ENCODE data around the gene FBXW2.

FBXW2 gene

DNA sequence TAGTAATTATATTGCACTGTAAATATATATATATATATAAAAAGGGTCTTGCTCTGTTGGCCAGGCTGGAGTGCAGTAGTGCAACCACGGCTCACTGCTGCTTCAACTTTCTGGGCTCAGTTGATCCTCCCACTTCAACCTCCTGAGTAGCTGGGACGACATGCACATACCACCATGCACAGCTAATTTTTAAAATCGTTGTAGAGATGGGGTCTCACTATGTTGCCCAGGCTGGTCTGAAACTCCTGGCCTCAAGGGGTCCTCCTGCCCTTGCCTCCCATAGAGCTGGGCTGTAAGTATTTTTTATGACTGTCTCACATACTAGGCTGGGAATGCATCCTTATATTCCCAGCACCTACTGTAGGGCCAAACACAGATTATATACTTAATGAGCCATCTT is 37.6 kb upstream of the FBXW2 start:
- DNase-seq (ENCODE audit: low read depth): no peak
- TF ChIP-seq, protein P1, sequence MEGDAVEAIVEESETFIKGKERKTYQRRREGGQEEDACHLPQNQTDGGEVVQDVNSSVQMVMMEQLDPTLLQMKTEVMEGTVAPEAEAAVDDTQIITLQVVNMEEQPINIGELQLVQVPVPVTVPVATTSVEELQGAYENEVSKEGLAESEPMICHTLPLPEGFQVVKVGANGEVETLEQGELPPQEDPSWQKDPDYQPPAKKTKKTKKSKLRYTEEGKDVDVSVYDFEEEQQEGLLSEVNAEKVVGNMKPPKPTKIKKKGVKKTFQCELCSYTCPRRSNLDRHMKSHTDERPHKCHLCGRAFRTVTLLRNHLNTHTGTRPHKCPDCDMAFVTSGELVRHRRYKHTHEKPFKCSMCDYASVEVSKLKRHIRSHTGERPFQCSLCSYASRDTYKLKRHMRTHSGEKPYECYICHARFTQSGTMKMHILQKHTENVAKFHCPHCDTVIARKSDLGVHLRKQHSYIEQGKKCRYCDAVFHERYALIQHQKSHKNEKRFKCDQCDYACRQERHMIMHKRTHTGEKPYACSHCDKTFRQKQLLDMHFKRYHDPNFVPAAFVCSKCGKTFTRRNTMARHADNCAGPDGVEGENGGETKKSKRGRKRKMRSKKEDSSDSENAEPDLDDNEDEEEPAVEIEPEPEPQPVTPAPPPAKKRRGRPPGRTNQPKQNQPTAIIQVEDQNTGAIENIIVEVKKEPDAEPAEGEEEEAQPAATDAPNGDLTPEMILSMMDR (IDR thresholded peaks at IDR 0.05; ENCODE audit: control insufficient read depth, insufficient read depth, low read depth, low read length, missing control alignments): no peak

DNA sequence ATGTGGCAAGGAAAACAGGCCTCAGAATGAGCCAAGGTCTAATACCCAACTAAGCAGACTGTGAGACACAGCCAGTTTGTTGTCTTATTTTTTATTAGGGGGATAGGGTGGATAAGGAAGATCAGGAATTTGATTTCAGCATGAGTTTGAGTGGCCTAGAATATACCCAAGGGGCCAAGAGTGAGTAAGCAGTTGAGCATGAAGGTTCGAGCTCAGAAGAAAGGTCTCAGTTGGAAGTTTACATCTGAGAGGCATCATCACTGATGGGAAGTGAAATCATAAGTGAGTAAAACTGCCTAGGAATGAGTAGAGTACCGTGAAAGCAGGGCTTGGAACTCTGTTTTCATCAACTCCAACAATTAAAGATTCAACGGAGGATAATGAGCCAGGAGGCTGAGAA is 36.9 kb upstream of the FBXW2 start:
- H3K4me3 ChIP-seq (ENCODE audit: control insufficient read depth, low read depth, low read length): no peak overlapping the region
- peak; percentile 3 for DNase-seq (ENCODE audit: low read depth)
- TF ChIP-seq, protein P1 (IDR thresholded peaks at IDR 0.05; ENCODE audit: control insufficient read depth, insufficient read depth, low read depth, low read length, missing control alignments): no peak

More for the DNA sequence above, 37.6 kb upstream of the FBXW2 start:
- no peak overlapping the region for H3K4me3 ChIP-seq (ENCODE audit: control insufficient read depth, low read depth, low read length)

DNA sequence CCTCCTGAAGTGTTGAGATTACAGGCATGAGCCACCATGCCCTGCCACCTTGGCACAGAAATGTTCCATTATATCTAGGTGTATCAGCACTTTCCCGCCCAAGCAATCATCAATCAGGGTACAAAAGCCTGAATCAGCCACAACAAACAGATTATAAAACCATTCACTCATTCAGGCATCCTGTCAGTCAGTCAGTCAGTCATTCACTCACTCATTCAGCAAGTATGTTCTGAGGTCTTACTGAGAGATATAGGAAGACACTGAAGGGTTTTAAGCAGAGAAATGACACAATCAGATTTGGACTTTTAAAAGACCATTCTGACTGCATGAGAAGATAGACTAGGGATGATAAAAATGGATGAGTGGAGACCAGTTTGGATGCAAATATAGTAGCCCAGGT is 36.4 kb upstream of the FBXW2 start:
- no peak for DNase-seq (ENCODE audit: low read depth)
- no peak overlapping the region for H3K4me3 ChIP-seq (ENCODE audit: control insufficient read depth, low read depth, low read length)
- TF ChIP-seq, protein P1 (IDR thresholded peaks at IDR 0.05; ENCODE audit: control insufficient read depth, insufficient read depth, low read depth, low read length, missing control alignments): no peak

DNA sequence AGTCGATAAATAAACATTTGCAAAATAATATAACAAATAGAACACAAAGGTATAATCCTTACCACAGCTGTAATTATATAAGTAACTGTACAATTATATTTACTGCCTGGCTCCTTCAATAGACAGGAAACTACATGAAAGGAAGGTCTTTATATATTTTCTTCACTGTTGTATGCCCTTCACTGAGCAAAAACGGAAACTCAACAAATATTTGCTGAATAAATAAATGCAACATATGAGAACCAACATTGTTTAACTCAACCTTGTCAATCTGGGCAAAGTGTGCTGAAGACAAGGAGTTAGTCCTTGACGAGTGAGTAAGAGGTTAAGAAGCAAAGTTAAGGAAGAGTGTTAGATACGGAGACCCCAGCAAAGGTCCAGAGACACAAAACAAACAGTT is 26.9 kb upstream of the FBXW2 start:
- no peak overlapping the region for H3K4me3 ChIP-seq (ENCODE audit: control insufficient read depth, low read depth, low read length)
- TF ChIP-seq, protein P1 (IDR thresholded peaks at IDR 0.05; ENCODE audit: control insufficient read depth, insufficient read depth, low read depth, low read length, missing control alignments): no peak
- no peak for DNase-seq (ENCODE audit: low read depth)

DNA sequence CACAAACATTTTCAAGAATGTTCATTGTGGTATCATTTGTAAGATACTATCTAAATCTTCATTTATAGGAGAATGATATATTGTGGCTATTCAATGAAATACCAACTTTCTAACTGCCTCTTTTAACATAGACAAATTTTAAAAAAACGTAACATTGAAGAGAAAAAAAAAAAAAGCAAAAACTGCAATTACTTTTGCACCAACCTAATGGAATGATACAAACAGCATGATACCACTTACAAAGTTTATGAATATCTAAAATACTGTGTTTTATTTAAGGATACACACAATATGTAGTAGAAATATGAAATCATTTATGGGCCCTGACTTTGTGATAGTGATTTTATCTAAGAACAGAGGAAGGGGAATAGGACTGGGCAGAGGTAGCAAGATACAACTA is 25.4 kb upstream of the FBXW2 start:
- no peak for DNase-seq (ENCODE audit: low read depth)
- no peak overlapping the region for H3K4me3 ChIP-seq (ENCODE audit: control insufficient read depth, low read depth, low read length)
- TF ChIP-seq, protein P1 (IDR thresholded peaks at IDR 0.05; ENCODE audit: control insufficient read depth, insufficient read depth, low read depth, low read length, missing control alignments): no peak

DNA sequence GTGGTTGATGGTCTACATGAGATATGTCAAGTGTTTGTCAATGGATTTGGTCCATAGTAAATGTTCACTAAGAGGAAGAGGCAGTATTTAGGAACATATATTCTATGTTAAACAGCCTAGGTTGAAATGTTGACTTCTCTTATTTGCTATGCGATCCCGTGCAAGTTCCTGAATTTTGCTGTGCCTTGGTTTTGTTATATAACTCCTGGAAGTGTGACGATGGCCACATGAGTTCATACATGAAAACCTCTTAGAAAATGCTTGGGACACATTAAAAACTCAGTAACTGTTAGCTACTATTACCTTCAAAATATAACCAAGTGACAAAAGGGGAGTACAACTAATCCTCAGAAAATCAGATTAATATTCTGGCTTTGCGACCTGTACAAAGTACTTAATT is 21.9 kb upstream of the FBXW2 start:
- TF ChIP-seq, protein P1 (IDR thresholded peaks at IDR 0.05; ENCODE audit: control insufficient read depth, insufficient read depth, low read depth, low read length, missing control alignments): no peak
- no peak overlapping the region for H3K4me3 ChIP-seq (ENCODE audit: control insufficient read depth, low read depth, low read length)
- no peak for DNase-seq (ENCODE audit: low read depth)

DNA sequence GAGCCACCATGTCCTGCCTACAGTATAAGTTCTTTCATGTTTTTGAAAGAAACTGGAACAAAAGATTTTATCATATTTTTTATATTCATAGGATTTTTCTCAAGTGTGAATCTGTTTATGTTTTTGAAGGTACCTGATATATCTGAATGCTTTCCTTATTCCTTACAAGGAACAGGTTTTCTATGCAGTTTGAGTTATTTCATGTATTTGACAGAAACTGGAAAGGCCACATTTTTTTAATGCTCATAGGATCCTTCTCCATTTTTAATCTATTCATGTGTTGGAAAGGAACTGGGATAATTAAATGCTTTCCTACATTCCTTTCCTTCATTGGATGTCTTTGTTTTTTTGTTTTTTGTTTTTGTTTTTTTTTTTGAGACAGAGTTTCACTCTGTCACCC is 15.7 kb upstream of the FBXW2 start:
- TF ChIP-seq, protein P1 (IDR thresholded peaks at IDR 0.05; ENCODE audit: control insufficient read depth, insufficient read depth, low read depth, low read length, missing control alignments): no peak
- DNase-seq (ENCODE audit: low read depth): no peak
- H3K4me3 ChIP-seq (ENCODE audit: control insufficient read depth, low read depth, low read length): no peak overlapping the region

All from AG09309 (cell line).